ENCODE results near the gene HAND1. TPM values are rescaled to one million over a fixed set of nuclear protein-coding genes. Genes with fewer than 3 reads are reported as not detected.

HAND1 gene
- total RNA-seq, 1 donor from 2014 or later, result not detected

DNA sequence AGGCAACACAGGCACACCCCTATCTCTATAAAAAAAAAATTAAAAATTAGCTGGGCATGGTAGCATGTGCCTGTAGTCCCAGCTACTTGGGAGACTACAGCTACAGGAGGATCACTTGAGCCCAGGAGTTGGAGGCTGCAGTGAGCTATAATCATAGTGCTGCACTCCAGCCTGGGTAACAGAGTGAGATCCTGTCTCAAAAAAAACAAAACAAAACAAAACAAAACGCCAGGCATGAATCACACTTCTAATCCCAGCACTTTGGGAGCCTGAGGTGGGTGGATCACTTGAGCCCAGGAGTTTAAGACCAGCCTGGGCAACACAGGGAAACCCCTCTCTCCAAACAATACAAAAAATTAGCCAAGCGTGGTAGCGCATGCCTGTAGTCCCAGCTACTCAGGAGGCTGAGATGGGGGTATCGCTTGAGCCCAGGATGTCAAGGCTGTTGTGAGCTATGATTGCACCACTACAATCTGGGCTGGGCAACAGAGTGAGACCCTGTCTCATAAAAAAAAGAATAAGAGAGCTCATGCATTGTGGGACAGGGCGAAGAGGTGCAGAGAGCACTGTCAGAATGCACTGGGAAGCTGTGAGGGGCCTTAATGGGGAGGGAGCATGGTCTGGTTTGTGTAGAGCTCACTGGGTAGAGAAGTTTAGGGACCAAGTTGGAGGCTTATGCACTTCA, 40.6 kb downstream of the HAND1 start:
- Histone ChIP-seq H3K36me3 (ENCODE audit: control insufficient read depth, insufficient read depth, low read length) (peaks cover 14% of the 10 kb centered on the region), H3K27me3 (ENCODE audit: control insufficient read depth, insufficient read depth, low read length) (no peaks in the 10 kb centered on the region), H3K4me3 (ENCODE audit: low read depth, low read length) (no peak overlapping the region)
- TF ChIP-seq, protein P1, sequence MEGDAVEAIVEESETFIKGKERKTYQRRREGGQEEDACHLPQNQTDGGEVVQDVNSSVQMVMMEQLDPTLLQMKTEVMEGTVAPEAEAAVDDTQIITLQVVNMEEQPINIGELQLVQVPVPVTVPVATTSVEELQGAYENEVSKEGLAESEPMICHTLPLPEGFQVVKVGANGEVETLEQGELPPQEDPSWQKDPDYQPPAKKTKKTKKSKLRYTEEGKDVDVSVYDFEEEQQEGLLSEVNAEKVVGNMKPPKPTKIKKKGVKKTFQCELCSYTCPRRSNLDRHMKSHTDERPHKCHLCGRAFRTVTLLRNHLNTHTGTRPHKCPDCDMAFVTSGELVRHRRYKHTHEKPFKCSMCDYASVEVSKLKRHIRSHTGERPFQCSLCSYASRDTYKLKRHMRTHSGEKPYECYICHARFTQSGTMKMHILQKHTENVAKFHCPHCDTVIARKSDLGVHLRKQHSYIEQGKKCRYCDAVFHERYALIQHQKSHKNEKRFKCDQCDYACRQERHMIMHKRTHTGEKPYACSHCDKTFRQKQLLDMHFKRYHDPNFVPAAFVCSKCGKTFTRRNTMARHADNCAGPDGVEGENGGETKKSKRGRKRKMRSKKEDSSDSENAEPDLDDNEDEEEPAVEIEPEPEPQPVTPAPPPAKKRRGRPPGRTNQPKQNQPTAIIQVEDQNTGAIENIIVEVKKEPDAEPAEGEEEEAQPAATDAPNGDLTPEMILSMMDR (IDR thresholded peaks at IDR 0.05; ENCODE audit: insufficient read depth, low read length, severe bottlenecking), result no peak
- DNase-seq (ENCODE audit: low read depth) (peak; percentile 26), FAIRE-seq (no peak)

DNA sequence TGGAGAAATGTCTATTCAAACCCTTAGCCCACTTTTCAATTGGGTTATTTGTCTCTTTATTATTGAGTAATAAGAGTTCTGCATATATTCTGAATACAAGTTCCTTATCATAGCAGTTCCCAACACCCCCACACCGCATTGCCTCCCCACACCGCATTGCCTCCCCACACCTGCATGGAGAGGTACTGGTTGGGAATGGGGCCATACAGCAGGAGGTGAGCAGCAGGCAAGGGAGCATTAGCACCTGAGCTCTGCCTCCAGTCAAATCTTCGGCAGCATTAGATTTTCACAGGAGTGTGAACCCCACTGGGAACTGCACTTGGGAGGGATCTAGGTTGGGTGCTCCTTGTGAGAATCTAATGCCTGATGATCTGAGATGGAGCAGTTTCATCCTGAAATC, 42.8 kb downstream of the HAND1 start:
- no peak overlapping the region for H3K4me3 ChIP-seq (ENCODE audit: low read depth, low read length)
- DNase-seq (ENCODE audit: low read depth) (no peak), FAIRE-seq (no peak)
- H3K36me3 ChIP-seq (ENCODE audit: control insufficient read depth, insufficient read depth, low read length), result peaks cover 10% of the 10 kb centered on the region
- no peaks in the 10 kb centered on the region for H3K27me3 ChIP-seq (ENCODE audit: control insufficient read depth, insufficient read depth, low read length)
- TF ChIP-seq, protein P1 (IDR thresholded peaks at IDR 0.05; ENCODE audit: insufficient read depth, low read length, severe bottlenecking), result no peak

DNA sequence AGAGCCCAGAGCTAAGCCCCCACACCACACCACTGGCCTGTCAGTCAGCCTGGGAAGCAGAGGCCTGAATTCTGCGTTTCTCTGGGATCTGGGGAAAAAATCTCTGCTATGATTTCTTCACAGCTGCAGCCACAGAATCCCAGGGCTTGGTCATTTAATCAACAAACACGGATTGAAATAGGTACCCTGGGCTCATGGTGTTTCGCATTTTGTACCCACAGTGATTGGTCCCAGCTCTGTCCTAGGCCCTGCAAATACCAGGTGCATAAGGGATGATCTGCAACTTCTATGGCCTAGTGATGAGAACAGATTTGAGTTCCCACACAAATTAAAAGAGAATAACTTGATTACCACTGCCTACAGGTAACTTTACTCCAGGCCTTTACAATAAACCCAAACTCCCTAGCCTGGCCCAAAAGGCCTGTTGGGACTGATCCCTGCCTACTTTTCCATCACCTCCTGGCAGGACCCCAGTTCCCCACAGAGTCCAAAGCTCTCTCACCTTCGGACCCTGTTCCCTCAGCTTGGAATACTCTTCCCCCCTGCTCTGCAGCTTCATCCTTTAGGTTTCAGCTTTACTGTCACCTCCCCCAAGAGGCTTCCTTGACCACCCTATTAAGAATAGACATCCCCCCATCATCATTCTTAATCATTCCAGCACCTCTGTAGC, 46.9 kb downstream of the HAND1 start:
- TF ChIP-seq, protein P1 (IDR thresholded peaks at IDR 0.05; ENCODE audit: insufficient read depth, low read length, severe bottlenecking), result no peak
- DNase-seq (ENCODE audit: low read depth) (no peak), FAIRE-seq (no peak)
- Histone ChIP-seq H3K27me3 (ENCODE audit: control insufficient read depth, insufficient read depth, low read length) (no peaks in the 10 kb centered on the region), H3K36me3 (ENCODE audit: control insufficient read depth, insufficient read depth, low read length) (peaks cover 4% of the 10 kb centered on the region), H3K4me3 (ENCODE audit: low read depth, low read length) (no peak overlapping the region)

DNA sequence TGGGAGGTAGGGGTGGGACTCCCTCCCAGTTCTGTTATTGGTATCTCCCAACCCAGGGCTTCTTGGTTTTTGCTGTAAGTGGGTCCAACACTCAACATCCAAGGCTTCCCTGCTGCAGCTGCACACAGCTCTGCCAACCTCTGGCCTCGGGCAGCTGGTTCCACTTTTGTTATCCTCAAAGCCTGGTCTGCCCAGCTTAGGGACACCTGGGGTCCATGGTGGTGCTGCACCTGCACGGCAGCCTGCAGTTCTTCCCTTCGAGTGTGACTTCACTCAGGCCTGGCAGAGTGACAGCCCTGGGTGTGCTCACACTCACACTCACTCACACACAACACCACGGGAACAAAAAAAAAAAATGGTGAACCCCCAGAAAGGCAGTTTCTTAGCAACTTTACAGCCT, 47.6 kb downstream of the HAND1 start:
- H3K4me3 ChIP-seq (ENCODE audit: low read depth, low read length), result no peak overlapping the region
- FAIRE-seq (no peak), DNase-seq (ENCODE audit: low read depth) (no peak)
- no peaks in the 10 kb centered on the region for H3K27me3 ChIP-seq (ENCODE audit: control insufficient read depth, insufficient read depth, low read length)
- TF ChIP-seq, protein P1 (IDR thresholded peaks at IDR 0.05; ENCODE audit: insufficient read depth, low read length, severe bottlenecking), result no peak
- H3K36me3 ChIP-seq (ENCODE audit: control insufficient read depth, insufficient read depth, low read length), result no peaks in the 10 kb centered on the region

DNA sequence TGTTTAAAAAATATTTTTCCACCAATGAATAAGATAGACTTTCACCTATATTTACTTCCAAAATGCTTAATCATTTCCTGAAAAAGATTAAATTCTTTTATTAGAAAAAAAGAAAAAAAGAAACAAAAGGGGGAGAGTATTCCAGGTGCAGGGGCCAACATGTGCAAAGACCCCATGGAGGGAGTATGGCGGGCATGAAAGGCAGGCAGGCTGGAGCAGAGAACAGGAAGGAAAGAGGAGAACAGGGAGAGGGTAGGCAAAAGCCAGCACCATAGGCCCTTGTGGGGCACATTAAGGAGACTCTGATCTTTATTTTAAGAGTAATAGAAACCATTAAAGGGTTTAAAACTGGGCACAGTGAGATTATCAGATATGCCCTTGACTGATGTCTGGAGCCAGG, 48.7 kb downstream of the HAND1 start:
- Histone ChIP-seq H3K4me3 (ENCODE audit: low read depth, low read length) (no peak overlapping the region), H3K36me3 (ENCODE audit: control insufficient read depth, insufficient read depth, low read length) (no peaks in the 10 kb centered on the region), H3K27me3 (ENCODE audit: control insufficient read depth, insufficient read depth, low read length) (no peaks in the 10 kb centered on the region)
- FAIRE-seq (no peak), DNase-seq (ENCODE audit: low read depth) (no peak)
- TF ChIP-seq, protein P1 (IDR thresholded peaks at IDR 0.05; ENCODE audit: insufficient read depth, low read length, severe bottlenecking), result no peak
